ENCODE data around the gene ZNF559.
"Not testable (repeated sequence)": the region's sequence is repeated elsewhere in the genome, so short reads cannot be mapped to it uniquely, and the experiment has no call there.

ZNF559 gene

DNA sequence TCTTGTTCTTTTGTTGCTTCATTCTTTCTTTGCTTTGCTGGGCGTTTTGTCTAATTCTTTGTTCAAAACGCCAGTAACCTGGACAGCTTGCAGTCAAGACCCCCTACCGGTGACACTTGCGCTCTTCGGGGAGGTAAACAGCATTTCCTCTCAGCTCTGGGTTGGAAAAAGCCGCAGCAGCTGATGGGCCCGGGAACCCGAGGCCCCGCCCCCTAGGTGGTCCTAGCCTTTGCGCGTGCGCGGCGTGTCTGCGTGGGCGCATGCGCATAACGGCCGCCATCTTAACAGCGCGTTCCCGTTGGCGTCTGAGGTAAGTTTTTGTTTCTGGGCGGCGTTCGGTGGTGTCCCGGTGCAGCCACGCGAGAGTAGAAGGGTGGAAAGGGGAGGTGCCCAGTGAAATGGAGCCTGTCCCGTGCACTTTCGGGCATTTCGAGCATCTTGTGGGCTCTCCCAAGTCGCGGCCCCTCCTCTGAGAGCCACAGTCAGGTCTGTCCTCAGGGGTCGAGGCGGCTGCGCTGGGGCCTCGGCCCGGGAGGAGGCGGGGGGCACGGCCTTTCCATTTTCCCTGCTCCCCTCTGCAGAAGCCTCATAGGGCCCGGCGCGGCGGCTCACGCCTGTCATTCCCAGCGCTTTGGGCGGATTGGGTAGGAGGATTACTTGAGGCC is at the start of gene ZNF559:
ZNF559 (plus strand) TSS at position 261 of the 665 bp plus-strand sequence. CDS start 14,371 bp downstream, outside the sequence.
- DNase-seq (ENCODE audit: low spot score) = peak; percentile 98

DNA sequence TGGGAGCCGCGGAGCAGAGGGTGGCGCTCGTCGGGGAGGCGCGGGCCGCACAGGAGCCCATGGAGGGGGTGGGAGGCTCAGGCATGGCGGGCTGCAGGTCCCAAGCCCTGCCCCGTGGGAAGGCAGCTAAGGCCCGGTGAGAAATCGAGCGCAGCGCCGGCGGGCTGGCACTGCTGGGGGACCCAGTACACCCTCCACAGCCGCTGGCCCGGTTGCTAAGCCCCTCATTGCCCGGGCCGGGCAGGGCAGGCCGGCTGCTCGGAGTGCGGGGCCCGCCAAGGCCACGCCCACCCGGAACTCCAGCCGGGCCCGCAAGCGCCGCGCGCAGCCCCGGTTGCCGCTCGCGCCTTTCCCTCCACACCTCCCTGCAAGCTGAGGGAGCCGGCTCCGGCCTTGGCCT is 40.5 kb upstream of the ZNF559 start:
- not testable (repeated sequence) for DNase-seq (ENCODE audit: low spot score)

DNA sequence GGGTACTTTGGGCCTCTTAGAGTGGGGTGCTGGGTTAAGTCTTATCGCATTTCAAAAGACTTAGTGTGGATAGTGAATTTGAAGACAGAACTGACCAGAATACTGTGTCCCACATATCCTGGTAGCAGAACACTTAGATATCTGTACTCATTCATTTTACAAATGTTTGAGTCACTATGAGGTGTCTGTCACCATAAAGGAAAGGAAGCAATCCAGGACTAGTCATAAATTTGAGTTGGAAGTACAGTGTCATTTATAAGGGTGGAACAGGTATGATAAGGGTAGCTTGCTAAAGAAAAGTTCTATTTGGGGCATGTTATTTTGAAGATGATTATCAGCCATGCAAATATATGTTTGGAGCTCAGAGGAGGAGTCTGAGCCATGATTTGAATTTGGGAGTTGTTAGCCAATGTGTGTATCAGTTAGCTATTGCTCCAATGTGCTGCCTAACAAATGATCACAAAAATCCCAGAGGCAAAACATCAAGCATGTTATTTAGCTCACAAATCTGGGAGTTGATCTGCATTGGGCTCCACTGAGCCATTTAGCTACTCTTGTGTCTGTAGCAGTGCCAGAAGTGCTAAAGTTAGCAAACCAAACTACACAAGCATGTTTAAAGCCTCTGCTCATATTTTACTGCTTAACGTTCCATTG is 34.6 kb upstream of the ZNF559 start:
- no peak for DNase-seq (ENCODE audit: low spot score)

DNA sequence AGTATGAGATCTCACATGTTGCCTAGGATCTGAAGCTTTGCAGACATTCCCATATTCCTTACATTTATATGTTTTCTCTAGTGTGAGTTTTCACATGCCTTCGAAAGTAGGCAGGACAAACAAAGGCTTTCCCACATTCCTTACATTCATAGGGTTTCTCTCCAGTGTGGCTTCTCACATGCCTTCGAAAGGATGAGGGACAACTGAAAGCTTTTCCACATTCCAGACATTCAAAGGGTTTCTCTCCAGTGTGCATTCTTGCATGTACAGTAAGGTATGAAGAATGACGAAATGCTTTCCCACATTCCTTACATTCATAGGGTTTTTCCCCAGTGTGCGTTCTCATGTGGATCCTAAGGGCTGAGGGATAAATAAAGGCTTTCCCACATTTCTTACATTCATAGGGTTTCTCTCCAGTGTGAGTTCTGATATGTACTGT is 28.5 kb upstream of the ZNF559 start:
- DNase-seq (ENCODE audit: low spot score) = no peak

DNA sequence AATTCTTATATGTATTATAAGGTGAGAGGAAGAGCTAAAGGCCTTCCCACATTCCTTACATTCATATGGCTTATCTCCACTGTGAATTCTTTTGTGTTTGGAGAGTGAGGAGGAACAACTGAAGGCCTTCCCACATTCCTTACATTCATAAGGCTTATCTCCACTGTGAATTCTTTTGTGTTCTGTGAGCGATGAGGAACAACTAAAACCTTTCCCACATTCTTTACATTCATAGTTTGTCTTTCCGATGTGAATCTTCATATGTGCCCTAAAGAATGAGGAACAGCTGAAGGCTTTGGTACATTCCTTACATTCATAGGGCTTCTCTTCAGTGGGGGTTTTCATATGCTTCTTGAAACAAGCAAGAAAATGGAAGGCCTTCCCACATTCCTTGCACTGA is 27.6 kb upstream of the ZNF559 start:
- no peak for DNase-seq (ENCODE audit: low spot score)

DNA sequence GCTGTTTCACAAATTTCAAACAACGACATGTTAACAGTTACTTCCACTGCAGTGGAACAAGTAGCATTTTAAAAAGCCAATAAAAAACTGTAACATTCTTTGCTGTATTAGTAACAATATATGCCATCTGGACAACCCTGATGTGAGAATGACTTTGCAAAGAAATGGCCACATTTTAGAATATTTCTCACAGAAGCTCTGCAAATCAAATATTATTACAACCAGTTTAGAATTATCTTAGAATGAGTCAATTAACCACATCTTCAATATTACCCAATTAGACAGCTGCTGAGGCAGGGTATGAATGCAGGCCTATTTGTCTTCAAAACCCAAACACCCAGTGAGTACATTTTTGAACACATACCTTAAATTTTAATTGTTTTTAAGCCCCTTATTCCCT is 17.5 kb upstream of the ZNF559 start:
- no peak for DNase-seq (ENCODE audit: low spot score)

DNA sequence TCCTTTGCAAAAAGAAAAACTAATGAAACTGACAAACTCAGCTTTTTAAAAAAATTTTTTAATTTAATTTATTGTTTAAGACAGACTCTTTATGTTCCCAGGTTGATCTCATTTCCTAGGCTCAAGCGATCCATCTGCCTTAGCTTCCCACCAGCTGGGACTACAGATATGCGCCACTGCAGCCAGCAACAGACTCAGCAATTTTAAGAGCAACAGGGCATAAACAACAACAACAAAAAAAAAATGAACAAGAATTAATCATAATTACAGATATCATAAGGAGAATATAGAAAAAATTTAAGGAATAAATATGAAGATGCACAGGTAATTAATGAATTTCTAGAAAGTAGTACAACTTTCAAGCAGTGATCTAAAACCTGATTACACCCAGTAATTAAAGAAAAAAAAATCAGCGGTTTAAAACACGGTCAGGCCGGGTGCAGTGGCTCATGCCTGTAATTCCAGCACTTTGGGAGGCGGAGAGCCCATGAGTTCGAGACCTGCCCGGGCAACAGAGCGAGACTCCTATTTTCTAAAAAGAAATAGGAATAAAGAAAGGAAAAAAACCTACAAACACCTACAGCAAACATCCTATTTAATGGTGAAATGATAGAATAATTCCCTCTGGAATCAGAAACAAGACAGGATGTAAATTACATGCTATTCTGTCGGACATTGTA is 15.7 kb upstream of the ZNF559 start:
- DNase-seq (ENCODE audit: low spot score) = no peak

DNA sequence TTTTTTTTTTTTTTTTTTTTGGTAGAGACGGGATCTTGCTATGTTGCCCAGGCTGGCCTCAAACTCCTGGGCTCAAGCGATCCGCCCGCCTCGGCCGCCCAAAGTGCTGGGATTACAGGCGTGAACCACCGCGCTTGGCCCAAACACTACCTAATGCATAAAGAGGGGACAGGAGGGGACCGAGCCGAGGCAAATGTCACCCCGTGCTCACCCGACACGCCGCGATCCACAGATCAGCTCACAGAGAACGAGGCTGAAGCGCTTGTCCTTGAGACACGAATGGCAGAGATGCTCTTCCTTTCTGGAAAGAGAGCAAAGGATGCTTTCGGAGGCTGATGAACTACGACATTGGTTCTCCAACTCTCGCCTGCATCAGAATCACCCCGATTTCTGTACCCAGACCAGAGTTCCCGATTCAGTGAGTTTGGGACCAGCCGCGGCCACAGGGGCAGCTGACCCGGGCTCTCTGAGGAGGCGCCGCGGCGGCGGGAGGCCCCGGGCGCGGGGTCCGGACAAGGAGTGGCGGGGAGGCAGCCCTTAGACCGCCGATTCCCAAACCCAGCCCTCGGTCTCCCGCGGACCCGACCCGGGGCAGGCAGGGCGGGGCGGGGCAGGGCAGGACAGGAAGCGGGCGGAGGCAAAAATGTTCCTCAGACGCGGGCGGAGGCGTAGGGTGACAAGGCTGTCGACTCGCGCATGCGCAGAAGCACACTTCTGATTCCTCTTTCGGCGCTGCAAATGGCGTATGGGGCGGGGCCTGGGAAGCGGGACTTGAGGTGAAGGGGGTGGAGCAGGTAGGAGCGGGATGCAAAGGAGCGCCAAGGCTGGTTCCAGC is 14.6 kb upstream of the ZNF559 start, which contains the start of gene ZNF699:
ZNF699 (minus strand) TSS at position 700 of the 835 bp plus-strand sequence. CDS start 4,719 bp downstream, outside the sequence.
- DNase-seq (ENCODE audit: low spot score) = peak; percentile 97

DNA sequence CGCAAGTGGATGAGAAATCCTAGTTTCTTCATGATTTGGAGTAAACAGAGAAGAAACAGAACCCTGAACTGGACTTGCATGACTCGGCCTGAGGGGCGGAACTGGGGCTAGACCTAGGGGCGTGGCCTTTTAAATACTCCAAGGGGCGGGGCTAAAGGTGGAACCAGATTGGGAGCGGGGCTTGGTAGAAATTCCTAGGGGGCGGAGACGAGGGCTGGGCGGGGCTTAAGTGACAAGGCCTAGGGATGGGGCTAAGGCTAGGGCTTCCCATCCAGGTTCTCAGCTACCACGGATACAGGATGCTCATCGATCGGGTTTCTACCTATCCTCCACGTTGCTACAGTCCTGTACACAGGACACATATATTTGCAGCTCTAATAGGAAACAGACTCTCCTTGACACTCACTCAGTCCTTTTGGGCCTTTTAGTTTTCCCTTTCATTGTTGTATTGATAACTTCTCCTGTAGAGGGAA is 14.0 kb upstream of the ZNF559 start:
- DNase-seq (ENCODE audit: low spot score) = peak; percentile 90

DNA sequence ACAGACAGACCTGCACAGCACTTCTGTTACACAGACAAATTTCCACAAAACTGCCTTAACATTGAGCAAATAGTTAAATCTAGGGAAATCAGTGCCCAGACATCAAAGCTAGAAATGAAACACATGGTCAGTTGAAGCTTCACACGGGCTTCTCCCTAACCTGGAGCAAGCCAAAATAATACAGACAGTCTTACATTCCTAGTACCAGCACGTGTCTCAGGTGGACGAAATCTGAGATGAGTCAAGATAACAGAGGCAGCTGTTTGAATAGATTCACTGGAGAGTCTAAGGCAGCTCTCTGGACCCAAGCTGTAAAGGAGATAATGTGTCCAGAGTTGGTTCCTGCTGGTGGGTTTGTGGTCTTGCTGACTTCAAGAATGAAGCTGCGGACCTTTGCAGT is 10.2 kb upstream of the ZNF559 start:
- no peak for DNase-seq (ENCODE audit: low spot score)

DNA sequence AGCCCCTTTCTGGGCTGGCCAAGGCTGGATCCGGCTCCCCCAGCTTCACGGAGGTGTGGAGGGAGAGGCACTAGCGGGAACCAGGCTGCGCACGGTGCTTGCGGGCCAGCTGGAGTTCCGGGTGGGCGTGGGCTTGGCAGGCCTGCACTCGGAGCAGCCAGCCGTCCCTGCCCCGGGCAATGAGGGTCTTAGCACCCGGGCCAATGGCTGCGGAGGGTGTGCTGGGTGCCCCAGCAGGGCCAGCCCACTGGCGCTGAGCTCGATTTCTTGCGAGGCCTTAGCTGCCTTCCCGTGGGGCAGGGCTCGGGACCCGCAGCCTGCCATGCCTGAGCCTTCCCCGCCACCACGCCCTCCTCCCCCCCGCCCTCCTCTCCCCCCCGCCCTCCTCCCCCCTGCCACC is 2.6 kb upstream of the ZNF559 start:
- DNase-seq (ENCODE audit: low spot score) = no peak

DNA sequence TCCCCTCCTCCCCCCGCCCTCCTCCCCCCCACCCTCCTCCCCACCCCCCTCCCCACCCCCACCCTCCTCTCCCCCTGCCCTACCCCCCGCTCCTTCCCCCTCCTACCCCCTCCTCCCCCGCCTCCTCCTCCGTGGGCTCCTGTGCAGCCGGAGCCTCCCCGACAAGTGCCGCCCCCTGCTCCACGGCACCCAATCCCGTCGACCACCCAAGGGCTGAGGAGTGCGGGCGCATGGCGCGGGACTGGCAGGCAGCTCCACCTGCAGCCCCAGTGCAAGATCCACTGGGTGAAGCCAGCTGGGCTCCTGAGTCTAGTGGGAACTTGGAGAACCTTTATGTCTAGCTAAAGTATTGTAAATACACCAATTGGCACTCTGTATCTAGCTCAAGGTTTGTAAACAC is 2.2 kb upstream of the ZNF559 start:
- DNase-seq (ENCODE audit: low spot score) = not testable (repeated sequence)

DNA sequence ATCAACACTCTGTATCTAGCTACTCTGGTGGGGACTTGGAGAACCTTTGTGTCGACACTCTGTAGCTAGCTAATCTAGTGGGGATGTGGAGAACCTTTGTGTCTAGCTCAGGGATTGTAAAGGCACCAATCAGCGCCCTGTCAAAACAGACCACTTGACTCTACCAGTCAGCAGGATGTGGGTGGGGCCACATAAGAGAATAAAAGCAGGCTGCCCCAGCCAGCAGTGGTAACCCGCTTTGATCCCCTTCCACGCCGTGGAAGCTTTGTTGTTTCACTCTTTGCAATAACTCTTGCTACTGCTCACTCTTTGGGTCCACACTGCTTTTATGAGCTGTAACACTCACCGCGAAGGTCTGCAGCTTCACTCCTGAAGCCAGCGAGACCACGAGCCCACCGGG is 1.8 kb upstream of the ZNF559 start:
- DNase-seq (ENCODE audit: low spot score) = not testable (repeated sequence)

DNA sequence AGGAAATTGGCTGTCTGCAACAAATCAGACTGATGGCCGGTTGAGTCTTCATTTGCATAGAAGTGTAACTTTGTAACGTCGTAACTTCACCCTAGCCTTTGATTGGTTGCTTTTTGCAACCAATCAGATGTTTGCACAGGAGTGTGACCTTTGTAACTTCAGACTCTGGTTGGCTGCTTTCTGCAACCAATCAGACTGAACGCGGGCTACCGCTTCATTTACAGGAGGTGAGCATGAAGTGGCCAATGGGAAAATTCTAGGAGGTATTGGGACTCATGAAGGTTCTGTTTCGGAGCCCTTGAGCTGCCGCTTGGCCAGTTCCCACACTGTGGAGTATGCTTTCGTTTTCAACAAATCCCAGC is 441 bp upstream of the ZNF559 start:
- DNase-seq (ENCODE audit: low spot score) = no peak

DNA sequence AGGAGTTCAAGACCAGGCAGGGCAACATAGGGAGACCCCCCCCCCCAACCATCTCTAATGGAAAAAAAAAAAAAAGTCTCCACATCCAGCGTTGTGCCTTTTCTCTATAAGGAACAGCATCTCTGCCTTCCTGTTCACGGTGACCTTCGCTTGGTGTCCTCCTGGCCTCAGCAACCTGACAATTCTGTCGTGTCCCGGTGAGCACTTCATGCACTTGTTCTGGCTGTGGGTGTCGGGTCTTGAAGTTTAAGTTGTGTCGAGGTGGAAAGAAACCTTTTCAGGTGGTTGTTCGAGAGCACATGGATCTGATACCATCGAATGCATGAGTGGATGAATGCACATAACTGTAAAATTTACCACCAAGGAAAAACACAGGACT is 594 bp downstream of the ZNF559 start:
- DNase-seq (ENCODE audit: low spot score) = no peak

DNA sequence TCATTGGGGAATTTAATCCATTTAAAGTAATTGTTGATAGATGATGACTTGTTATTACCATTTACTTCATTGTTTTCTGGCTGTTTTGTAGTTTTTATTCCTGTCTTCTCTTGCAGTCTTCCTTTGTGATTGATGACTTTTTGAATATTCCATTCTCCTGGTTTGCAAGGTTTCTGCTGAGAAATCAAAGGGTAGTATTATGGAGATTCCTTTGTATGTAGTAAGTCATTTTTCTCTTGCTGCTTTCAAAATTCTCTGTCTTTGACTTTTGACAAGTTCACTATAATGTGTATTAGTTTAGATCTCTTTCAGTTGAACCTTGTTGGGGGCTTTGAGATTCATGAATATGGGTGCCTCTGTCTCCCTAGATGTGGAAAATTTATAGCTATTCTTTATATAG is 6.0 kb downstream of the ZNF559 start:
- DNase-seq (ENCODE audit: low spot score) = no peak

DNA sequence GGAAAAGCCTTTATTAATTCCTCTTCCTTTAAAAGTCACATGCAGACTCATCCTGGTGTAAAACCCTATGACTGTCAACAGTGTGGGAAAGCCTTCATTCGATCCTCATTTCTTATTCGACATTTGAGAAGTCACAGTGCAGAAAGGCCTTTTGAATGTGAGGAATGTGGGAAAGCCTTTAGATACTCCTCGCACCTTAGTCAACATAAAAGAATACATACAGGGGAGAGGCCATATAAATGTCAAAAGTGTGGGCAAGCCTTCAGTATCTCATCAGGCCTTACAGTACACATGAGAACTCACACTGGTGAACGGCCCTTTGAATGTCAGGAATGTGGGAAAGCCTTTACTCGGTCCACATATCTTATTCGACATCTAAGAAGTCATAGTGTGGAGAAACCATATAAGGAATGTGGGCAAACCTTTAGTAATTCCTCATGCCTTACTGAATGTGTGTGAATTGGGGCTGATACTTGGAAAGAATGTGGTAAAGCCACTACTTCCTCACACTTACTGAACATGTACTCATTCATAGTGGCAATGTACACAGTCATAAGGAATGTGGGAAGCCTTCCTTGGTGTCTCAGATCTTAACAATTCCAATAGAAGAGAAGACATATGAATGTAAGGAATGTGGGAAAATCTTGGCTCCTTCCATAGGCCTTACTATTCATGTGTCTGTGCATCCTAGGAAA is 18.8 kb downstream of the ZNF559 start:
- no peak for DNase-seq (ENCODE audit: low spot score)

DNA sequence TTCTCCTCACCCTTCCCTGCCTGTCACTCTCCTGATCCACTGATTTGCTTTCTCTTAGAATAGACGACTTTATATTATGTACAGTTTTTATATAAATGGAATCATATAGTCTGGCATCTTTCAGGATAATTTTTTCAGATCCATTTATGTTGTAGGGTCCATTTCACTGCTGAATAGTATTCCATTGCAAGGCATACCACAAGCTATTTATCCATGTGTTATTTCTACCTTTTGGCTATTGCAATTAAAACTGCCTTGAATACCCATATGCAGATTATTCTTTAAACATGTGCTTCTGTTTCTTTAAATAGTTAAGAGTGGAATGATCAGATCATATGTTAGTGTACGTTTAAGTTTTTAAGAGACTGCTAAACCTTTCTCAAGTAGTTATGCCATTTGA is 21.0 kb downstream of the ZNF559 start:
- DNase-seq (ENCODE audit: low spot score) = no peak

DNA sequence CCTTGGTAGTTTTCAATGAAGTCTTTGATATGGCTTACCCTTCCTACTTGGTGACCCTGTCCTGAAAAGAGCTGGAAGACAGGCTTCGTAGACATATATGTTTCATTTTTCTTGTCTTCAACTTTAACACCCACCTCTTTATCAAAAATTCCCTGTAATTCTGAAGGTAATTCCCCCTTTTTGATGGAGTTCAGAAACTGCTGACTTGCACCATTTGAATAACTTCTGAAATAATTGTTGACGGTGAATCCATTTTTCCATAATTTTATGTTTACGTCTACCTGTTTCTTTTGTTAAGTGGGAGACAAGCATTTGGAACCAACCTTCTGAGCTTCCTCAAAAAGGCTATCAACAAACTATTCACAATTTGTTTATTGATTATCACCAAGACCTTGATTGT is 24.3 kb downstream of the ZNF559 start:
- no peak for DNase-seq (ENCODE audit: low spot score)

DNA sequence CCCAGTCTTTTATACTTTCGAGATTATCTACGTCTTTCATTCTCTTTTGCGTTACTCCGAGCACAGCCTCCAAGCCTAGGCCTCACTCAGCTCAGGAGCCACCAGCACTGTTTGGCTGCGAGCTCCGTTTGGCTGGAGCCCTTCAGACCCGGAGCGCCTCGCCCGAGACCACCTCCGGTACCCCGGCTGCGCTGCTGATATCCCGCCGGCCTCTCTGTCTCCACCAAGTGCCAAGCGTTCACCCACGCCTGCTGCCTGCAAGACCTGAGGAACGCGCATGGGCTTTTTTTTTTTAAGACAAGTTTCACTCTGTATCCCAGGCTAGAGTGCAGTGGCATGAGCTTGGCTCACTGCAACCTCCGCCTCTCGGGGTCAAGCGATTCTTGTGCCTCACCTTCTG is 24.7 kb downstream of the ZNF559 start:
- no peak for DNase-seq (ENCODE audit: low spot score)

DNA sequence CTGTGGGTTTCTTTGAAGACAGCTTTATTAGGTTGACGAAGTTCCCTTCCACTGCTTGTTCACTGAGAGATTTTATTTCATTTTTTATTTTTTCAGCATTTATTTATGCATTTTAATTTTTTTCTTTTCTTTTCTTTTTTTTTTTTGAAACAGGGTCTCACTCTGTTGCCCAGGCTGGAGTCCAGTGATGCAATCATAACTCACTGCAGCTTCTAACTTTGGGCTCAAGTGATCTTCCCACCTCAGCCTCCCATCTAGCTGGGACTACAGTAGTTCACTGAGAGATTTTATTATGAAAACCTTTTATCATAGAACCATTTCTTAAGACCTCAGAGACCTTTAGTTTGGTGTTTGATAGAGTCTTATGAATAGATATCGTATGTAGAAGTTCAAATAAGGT is 28.5 kb downstream of the ZNF559 start:
- no peak for DNase-seq (ENCODE audit: low spot score)

DNA sequence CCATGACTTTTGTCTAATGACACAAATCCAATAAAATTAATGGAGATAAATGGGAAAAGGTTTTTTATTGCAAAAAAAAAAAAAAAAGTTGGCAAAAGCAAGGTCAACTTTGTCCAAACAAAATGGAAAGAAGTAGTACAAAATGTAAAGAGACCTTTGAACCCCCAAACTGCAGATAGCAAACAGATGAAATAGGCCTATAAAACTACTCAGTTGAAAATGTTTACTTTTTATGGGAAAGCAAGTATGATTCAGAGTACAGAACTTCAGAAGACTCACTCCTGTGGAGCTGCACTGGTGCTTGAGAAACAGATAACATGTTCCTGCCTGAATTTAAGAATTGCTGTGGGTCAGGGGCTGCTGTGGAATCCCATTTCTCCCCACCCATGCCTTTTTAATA is 29.0 kb downstream of the ZNF559 start:
- no peak for DNase-seq (ENCODE audit: low spot score)

All from ecto neural progenitor cell (in vitro differentiated cells).